Natural killer cell treated with Interleukin-12 subunit alpha and Interleukin-12 subunit beta and Interleukin-15 and Interleukin-18, amount 100 ng/mL, for 72 hours (primary cell): ENCODE data around the gene CTRB1. TPM values are rescaled to one million over a fixed set of nuclear protein-coding genes. Genes with fewer than 3 reads are reported as not detected.

Experiments
- ATAC-seq, 2 donors: fragments of 150-1000 bp; cut with Tn5 transposase in 1 of 2; sonication (Bioruptor Pico), chemical (Tn5 transposase) in 1 of 2; 2 replicates each; pipeline ENCODE4 v1.10.0; 2021
- DNase-seq: peaks from one replicate; pipeline ENCODE4 v3.0.0; 2022; ENCODE audit warnings: low spot score
- H3K27ac Mint-ChIP-seq, 2 donors: 1 replicate in 1 of 2; 2 replicates in 1 of 2; pipeline ENCODE4 v1.8.0; 2022; ENCODE audit warnings: mixed read lengths in 2 of 2, mild to moderate bottlenecking in 1 of 2, moderate library complexity in 1 of 2
- H3K27me3 Mint-ChIP-seq, 2 donors: 1 replicate in 1 of 2; 2 replicates in 1 of 2; pipeline ENCODE4 v1.8.0; 2022; ENCODE audit warnings: mixed read lengths in 2 of 2
- H3K36me3 Mint-ChIP-seq: one replicate; pipeline ENCODE4 v1.8.0; 2022; ENCODE audit warnings: mixed read lengths
- H3K4me1 Mint-ChIP-seq, 2 donors: 1 replicate in 1 of 2; 2 replicates in 1 of 2; pipeline ENCODE4 v1.8.0; 2022; ENCODE audit warnings: low read depth in 2 of 2, mixed read lengths in 2 of 2, mild to moderate bottlenecking in 1 of 2
- H3K4me3 Mint-ChIP-seq: one replicate; pipeline ENCODE4 v1.8.0; 2022; ENCODE audit warnings: mixed read lengths
- H3K9me3 Mint-ChIP-seq: 2 replicates; pipeline ENCODE4 v1.8.0; 2022; ENCODE audit warnings: mixed read lengths
- total RNA-seq, 2 donors: library from RNA; stranded (reverse); gene quantifications; one replicate each; pipeline ENCODE4 v1.2.3, GENCODE V29; 2022

CTRB1 gene
- total RNA-seq, 2 donors from 2014 or later: not detected

- H3K27ac Mint-ChIP-seq: no peak overlapping the region
- peaks cover 0 to 5% of the 10 kb centered on the region in 2 donors for H3K4me1 Mint-ChIP-seq
- ATAC-seq: no peak
Observed at GRCh38 chr16:75244844-75245758, 26.3 kb downstream of the CTRB1 start.

GRCh38 chr16:75246504-75247205 lies 27.9 kb downstream of the CTRB1 start:
- DNase-seq: no peak
- Mint-ChIP-seq H3K27ac (no peak overlapping the region), H3K27me3 (peaks cover 14 to 39% of the 10 kb centered on the region in 2 donors), H3K36me3 (no peaks in the 10 kb centered on the region), H3K9me3 (no peaks in the 10 kb centered on the region), H3K4me3 (no peak overlapping the region), H3K4me1 (peaks cover 0 to 5% of the 10 kb centered on the region in 2 donors)
- ATAC-seq: no peak

More at GRCh38 chr16:75244844-75245758, 26.3 kb downstream of the CTRB1 start:
- Mint-ChIP-seq H3K36me3 (no peaks in the 10 kb centered on the region), H3K9me3 (no peaks in the 10 kb centered on the region), H3K27me3 (peaks cover 14 to 41% of the 10 kb centered on the region in 2 donors), H3K4me3 (no peak overlapping the region)
- DNase-seq: no peak

- H3K27me3 Mint-ChIP-seq: peaks cover 14 to 43% of the 10 kb centered on the region in 2 donors
- no peak for DNase-seq
- H3K4me3 Mint-ChIP-seq: no peak overlapping the region
- peaks cover 0 to 5% of the 10 kb centered on the region in 2 donors for H3K4me1 Mint-ChIP-seq
- no peak for ATAC-seq
- H3K36me3 Mint-ChIP-seq: no peaks in the 10 kb centered on the region
- H3K27ac Mint-ChIP-seq: no peak overlapping the region
- no peaks in the 10 kb centered on the region for H3K9me3 Mint-ChIP-seq
Observed at GRCh38 chr16:75247249-75247648, 28.5 kb downstream of the CTRB1 start.

- Mint-ChIP-seq H3K36me3 (no peaks in the 10 kb centered on the region), H3K27me3 (peaks cover 14 to 48% of the 10 kb centered on the region in 2 donors), H3K4me1 (peaks cover 0 to 5% of the 10 kb centered on the region in 2 donors), H3K27ac (no peak overlapping the region), H3K9me3 (no peaks in the 10 kb centered on the region), H3K4me3 (no peak overlapping the region)
- DNase-seq (no peak), ATAC-seq (no peak)
Observed at GRCh38 chr16:75248142-75248535, 29.4 kb downstream of the CTRB1 start.

- Mint-ChIP-seq H3K4me1 (peaks cover 0 to 5% of the 10 kb centered on the region in 2 donors), H3K9me3 (no peaks in the 10 kb centered on the region), H3K27me3 (peaks cover 14 to 48% of the 10 kb centered on the region in 2 donors), H3K4me3 (no peak overlapping the region), H3K27ac (no peak overlapping the region), H3K36me3 (no peaks in the 10 kb centered on the region)
- ATAC-seq: no peak
- DNase-seq: no peak
Observed at GRCh38 chr16:75248536-75249380, 30.0 kb downstream of the CTRB1 start.

- Mint-ChIP-seq H3K4me3 (no peak overlapping the region), H3K27me3 (peaks cover 17 to 46% of the 10 kb centered on the region in 2 donors), H3K4me1 (peaks cover 0 to 5% of the 10 kb centered on the region in 2 donors), H3K9me3 (no peaks in the 10 kb centered on the region), H3K36me3 (no peaks in the 10 kb centered on the region), H3K27ac (no peak overlapping the region)
- DNase-seq (no peak), ATAC-seq (no peak)
Observed at GRCh38 chr16:75249441-75249840, 30.7 kb downstream of the CTRB1 start.

GRCh38 chr16:75250089-75250808 lies 31.5 kb downstream of the CTRB1 start:
- no peak overlapping the region for H3K4me3 Mint-ChIP-seq
- no peaks in the 10 kb centered on the region for H3K4me1 Mint-ChIP-seq
- ATAC-seq: no peak
- no peak overlapping the region for H3K27ac Mint-ChIP-seq
- no peak for DNase-seq
- H3K36me3 Mint-ChIP-seq: no peaks in the 10 kb centered on the region
- H3K27me3 Mint-ChIP-seq: peaks cover 24 to 47% of the 10 kb centered on the region in 2 donors
- H3K9me3 Mint-ChIP-seq: no peaks in the 10 kb centered on the region

- no peak for DNase-seq
- ATAC-seq: no peak
- Mint-ChIP-seq H3K27ac (no peak overlapping the region), H3K4me3 (no peak overlapping the region), H3K4me1 (no peaks in the 10 kb centered on the region), H3K36me3 (no peaks in the 10 kb centered on the region), H3K9me3 (no peaks in the 10 kb centered on the region), H3K27me3 (peaks cover 24 to 44% of the 10 kb centered on the region in 2 donors)
Observed at GRCh38 chr16:75250809-75251279, 32.1 kb downstream of the CTRB1 start.

GRCh38 chr16:75251280-75252048 lies 32.7 kb downstream of the CTRB1 start, which contains the start of gene BCAR1:
BCAR1 (minus strand) TSS chr16:75251624; CDS start chr16:75251482, 142 bp downstream.
- no peak within 1 kb of the TSS for H3K27ac Mint-ChIP-seq
- no peaks in the 10 kb centered on the region for H3K9me3 Mint-ChIP-seq
- peaks cover 24 to 40% of the 10 kb centered on the region in 2 donors for H3K27me3 Mint-ChIP-seq
- H3K4me1 Mint-ChIP-seq: no peaks in the 10 kb centered on the region
- no peaks in the 10 kb centered on the region for H3K36me3 Mint-ChIP-seq
- H3K4me3 Mint-ChIP-seq: no peak within 1 kb of the TSS
- DNase-seq (no peak), ATAC-seq (peak; percentile 25 to 62)

- H3K27ac Mint-ChIP-seq: no peak overlapping the region
- ATAC-seq (no peak), DNase-seq (no peak)
- H3K27me3 Mint-ChIP-seq: peaks cover 24 to 34% of the 10 kb centered on the region in 2 donors
- H3K4me3 Mint-ChIP-seq: no peak overlapping the region
- H3K36me3 Mint-ChIP-seq: no peaks in the 10 kb centered on the region
- no peaks in the 10 kb centered on the region for H3K9me3 Mint-ChIP-seq
- H3K4me1 Mint-ChIP-seq: no peaks in the 10 kb centered on the region
Observed at GRCh38 chr16:75252049-75252864, 33.5 kb downstream of the CTRB1 start.

- H3K27me3 Mint-ChIP-seq: peaks cover 19 to 30% of the 10 kb centered on the region in 2 donors
- DNase-seq: no peak
- no peak overlapping the region for H3K4me3 Mint-ChIP-seq
- no peaks in the 10 kb centered on the region for H3K9me3 Mint-ChIP-seq
- ATAC-seq: no peak
- no peak overlapping the region for H3K27ac Mint-ChIP-seq
- no peaks in the 10 kb centered on the region for H3K36me3 Mint-ChIP-seq
- no peaks in the 10 kb centered on the region for H3K4me1 Mint-ChIP-seq
Observed at GRCh38 chr16:75252946-75253911, 34.4 kb downstream of the CTRB1 start.
